HCT116 (cell line): ENCODE measurements around the gene IMMP2L.

Source experiments
- ATF3 ChIP-seq: IDR thresholded peaks from 2 replicates; pipeline ENCODE4 v1.6.1; 2012
- CBX3 ChIP-seq: IDR thresholded peaks from 2 replicates; pipeline ENCODE4 v1.6.1; 2012; ENCODE audit warnings: low read depth
- CEBPB ChIP-seq: IDR thresholded peaks from 2 replicates; pipeline ENCODE4 v1.6.1; 2012; ENCODE audit warnings: low read depth
- CTCF ChIP-seq, 3 experiments: fragments of 200-600 bp in 1 of 3; sonication (generic) in 1 of 3; IDR thresholded peaks in 2 of 3; conservative IDR thresholded peaks in 1 of 3; 2 replicates each; pipeline ENCODE4 v1.5.1; 2012 to 2017; ENCODE audit warnings: low read depth in 2 of 3, low read length in 2 of 3, antibody characterized with exemption in 1 of 3, borderline replicate concordance in 1 of 3, control low read depth in 1 of 3, mild to moderate bottlenecking in 1 of 3, mixed read lengths in 1 of 3, mixed run types in 1 of 3, moderate library complexity in 1 of 3; ENCODE audit not compliant: insufficient read depth in 1 of 3
- EGR1 ChIP-seq: IDR thresholded peaks from 2 replicates; pipeline ENCODE4 v1.6.1; 2012; ENCODE audit warnings: low read depth
- EZH2 ChIP-seq: fragments of 200-600 bp; sonication (generic); IDR thresholded peaks from 2 replicates; pipeline ENCODE4 v1.6.1; 2017; ENCODE audit warnings: antibody characterized with exemption, mixed run types
- POLR2A ChIP-seq: IDR thresholded peaks from 2 replicates; pipeline ENCODE4 v1.7.0; 2011; ENCODE audit warnings: borderline replicate concordance; ENCODE audit not compliant: insufficient read depth, insufficient read length; ENCODE audit errors: extremely low read depth
- POLR2AphosphoS5 ChIP-seq: IDR thresholded peaks from 2 replicates; pipeline ENCODE4 v1.6.1; 2011; ENCODE audit warnings: mild to moderate bottlenecking, low read depth, low read length, moderate library complexity
- REST ChIP-seq: IDR thresholded peaks from 2 replicates; pipeline ENCODE4 v1.6.1; 2012; ENCODE audit warnings: low read depth
- SIN3A ChIP-seq: IDR thresholded peaks from 2 replicates; pipeline ENCODE4 v1.6.1; 2012; ENCODE audit warnings: low read depth
- SP1 ChIP-seq: IDR thresholded peaks from 2 replicates; pipeline ENCODE4 v1.6.1; 2012; ENCODE audit warnings: low read depth
- YY1 ChIP-seq: IDR thresholded peaks from 2 replicates; pipeline ENCODE4 v1.6.1; 2011; ENCODE audit warnings: low read length, low read depth, moderate library complexity, mild to moderate bottlenecking; ENCODE audit not compliant: insufficient replicate concordance; ENCODE audit errors: extremely low read depth
- ZBTB33 ChIP-seq: IDR thresholded peaks from 2 replicates; pipeline ENCODE4 v1.6.1; 2011; ENCODE audit warnings: mild to moderate bottlenecking, low read length, moderate library complexity; ENCODE audit not compliant: insufficient replicate concordance; ENCODE audit errors: extremely low read depth

GRCh38 chr7:111018960-111019736 is 543.1 kb downstream of the IMMP2L start:
- TF ChIP-seq CEBPB (no peak), CTCF (IDR thresholded peaks at IDR 0.05 in 2 of 3, conservative IDR thresholded peaks at IDR 0.05 in 1 of 3; ENCODE audit: borderline replicate concordance in 1 of 3, insufficient read depth in 1 of 3, low read depth in 2 of 3, low read length in 2 of 3) (no peak), SP1 (no peak), YY1 (no peak), EZH2 (no peak), POLR2A (no peak), POLR2AphosphoS5 (no peak), REST (no peak), ZBTB33 (no peak), CBX3 (no peak), SIN3A (no peak), ATF3 (no peak), EGR1 (no peak)
